GM10266 (cell line): ENCODE results near the gene TPK1.
A peak's percentile ranks its signal among the peaks of the same experiment; 100 is the strongest.
"Not testable (repeated sequence)": the region's sequence is repeated elsewhere in the genome, so short reads cannot be mapped to it uniquely, and the experiment has no call there.

Source experiments
- DNase-seq: peaks from one replicate; pipeline ENCODE4 v3.0.0; 2012; ENCODE audit errors: extremely low spot score
- TF ChIP-seq, protein P1 (sequence below): IDR thresholded peaks from 2 replicates; pipeline ENCODE4 v1.5.1; 2012; ENCODE audit warnings: mild to moderate bottlenecking, low read depth; ENCODE audit not compliant: control insufficient read depth, insufficient read depth; ENCODE audit errors: missing control alignments

Gene TPK1

DNA sequence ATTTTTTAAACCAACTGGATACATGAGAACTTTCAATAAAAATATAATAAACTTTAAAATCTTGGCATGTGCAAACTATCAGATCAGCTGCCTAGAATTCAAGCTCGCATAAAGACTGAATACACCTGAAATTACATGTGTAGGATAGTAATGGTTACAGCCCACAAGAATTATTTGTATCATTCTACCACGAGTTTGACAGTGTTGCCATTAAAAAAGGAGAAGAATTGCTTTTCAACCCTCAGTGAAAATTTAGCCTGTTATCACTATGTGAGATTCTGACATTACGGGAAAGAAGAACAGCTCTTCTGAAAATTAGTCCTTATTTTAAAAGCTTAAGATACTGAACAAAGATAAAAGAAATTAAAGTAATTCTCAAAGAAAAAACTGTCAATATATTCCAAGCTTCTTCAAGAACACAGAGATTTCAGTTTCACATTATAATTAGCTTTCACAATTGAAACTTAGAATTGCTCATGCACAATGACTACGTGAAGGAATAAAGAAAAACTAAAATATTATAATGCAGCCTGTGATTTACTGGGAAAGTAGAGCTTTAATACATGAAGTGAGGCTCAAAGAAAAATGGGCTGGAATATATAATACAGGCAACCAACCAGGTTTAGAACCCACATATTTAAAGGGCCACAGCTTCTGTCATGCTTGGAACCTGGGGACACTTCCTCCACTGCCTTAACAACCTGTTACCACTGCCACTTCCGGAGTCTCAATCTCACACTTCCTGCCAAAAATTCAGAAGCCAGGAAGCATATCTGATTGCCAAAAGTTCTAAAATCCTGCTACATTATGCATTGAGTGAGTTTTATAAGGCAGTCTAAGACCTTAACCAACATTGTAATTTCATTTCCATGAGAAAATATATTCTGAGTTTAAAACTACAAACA is 23.2 kb downstream of the TPK1 start:
- peak; percentile 30 for DNase-seq
- TF ChIP-seq, protein P1, sequence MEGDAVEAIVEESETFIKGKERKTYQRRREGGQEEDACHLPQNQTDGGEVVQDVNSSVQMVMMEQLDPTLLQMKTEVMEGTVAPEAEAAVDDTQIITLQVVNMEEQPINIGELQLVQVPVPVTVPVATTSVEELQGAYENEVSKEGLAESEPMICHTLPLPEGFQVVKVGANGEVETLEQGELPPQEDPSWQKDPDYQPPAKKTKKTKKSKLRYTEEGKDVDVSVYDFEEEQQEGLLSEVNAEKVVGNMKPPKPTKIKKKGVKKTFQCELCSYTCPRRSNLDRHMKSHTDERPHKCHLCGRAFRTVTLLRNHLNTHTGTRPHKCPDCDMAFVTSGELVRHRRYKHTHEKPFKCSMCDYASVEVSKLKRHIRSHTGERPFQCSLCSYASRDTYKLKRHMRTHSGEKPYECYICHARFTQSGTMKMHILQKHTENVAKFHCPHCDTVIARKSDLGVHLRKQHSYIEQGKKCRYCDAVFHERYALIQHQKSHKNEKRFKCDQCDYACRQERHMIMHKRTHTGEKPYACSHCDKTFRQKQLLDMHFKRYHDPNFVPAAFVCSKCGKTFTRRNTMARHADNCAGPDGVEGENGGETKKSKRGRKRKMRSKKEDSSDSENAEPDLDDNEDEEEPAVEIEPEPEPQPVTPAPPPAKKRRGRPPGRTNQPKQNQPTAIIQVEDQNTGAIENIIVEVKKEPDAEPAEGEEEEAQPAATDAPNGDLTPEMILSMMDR: no peak

DNA sequence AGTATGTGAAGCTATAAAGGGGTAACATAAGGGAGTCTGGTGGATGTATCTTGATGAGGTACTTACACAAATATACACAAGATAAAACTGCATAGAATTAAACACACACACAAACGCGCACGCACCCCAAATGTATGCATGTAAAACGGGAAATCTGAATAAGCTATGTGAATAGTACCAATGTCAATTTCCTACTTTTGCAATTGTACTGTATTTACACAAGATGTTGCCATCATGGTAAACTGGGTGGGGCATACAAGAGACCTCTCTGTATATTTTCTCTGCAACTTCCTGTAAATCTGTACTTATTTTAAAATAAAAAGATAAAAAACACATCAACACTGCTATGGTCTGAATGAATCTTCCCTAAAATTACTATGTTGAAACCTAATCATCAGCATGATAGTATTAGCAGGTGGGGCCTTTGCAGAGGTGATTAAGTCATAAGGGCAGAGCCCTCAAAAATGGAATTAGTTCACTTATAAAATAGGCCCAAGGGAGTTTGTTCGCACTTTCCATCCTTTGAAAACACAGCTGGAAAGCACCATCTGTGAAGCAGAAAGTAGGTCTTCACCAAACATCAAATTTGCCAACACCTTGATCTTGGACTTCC is 30.1 kb downstream of the TPK1 start:
- no peak for DNase-seq
- TF ChIP-seq, protein P1: no peak

DNA sequence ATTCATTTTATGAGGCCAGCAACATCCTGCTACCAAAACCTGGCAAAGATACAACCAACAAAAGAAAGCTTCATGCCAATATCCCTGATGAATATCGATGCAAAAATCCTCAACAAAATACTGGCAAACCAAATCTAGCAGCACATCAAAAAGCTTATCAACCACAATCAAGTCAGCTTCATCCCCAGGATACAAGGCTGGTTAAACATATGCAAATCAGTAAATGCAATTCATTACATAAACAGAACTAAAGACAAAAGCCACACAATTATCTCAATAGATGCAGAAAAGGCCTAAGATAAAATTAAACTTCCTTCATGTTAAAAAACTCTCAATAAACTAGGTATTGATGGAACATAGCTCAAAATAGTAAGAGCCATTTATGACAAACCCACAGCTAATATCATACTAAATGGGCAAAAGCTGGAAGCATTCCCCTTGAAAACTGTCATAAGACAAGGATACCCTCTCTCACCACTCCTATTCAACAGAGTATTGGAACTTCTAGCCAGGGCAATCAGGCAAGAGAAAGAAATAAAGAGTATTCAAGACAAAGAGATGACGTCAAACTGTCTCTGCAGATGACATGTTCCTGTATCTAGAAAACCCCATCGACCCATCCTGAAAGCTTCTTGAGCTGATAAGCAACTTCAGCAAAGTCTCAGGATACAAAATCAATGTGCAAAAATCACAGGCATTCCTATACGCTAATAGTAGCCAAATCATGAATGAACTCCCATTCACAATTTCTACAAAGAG is 35.0 kb downstream of the TPK1 start:
- DNase-seq: not testable (repeated sequence)

DNA sequence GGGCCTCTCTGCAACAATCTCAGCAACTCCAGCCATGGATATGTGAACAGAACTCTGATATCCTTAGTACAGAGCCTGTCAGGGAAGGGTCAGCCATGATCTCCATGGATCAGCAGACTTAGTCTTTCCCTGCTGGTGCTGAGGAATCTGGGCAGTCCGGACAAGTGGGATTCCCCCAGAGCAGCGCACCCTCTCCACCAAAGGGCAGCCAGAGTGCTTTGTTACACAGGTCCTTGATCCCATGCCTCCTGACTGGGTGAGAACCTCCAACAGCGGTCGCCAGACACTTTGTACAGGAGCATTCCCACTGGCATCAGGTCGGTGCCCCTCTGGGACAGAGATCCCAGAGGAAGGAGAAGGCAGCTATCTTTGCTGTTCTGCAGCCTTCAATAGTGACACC is 38.9 kb downstream of the TPK1 start:
- TF ChIP-seq, protein P1: no peak
- DNase-seq: no peak

DNA sequence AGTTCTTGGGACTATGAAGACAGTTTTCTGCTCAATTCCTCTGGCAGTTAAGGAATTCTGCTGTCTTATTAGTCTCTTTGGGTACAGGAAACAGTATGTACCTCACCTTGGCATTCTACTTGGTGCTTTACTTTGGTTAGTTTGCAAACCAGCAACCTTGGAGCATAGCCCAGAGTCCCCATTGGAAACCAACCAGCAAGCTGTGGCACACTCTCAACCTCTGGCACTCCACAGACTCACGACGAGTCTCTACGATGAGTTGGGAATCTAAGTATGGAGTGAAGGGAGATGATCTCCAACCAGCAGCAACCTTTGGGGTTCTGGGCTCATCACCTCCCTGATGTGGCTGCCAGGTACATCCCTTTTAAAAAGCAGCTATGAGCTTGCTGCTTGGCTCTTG is 43.8 kb downstream of the TPK1 start:
- DNase-seq: no peak

DNA sequence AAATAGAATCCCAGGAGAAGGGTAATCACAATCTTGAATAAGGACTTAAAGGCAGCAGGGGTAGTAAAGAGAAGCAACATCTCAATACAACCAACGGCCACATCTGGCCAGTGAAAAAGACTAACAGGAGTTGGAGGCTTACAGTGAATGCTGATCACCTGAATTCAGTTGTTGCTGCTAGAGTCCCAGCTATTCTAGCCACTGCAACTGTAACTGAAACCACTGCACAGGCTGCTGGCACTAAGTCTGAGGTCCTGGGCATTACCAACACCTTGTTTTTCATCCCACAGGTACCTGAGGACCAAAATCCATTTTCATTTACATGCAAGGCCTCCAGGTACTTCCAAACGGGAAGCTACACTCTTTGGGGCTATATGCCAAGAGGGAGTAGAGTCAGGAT is 44.4 kb downstream of the TPK1 start:
- DNase-seq: no peak
- TF ChIP-seq, protein P1: no peak

More for the DNA sequence above, 43.8 kb downstream of the TPK1 start:
- TF ChIP-seq, protein P1: no peak

DNA sequence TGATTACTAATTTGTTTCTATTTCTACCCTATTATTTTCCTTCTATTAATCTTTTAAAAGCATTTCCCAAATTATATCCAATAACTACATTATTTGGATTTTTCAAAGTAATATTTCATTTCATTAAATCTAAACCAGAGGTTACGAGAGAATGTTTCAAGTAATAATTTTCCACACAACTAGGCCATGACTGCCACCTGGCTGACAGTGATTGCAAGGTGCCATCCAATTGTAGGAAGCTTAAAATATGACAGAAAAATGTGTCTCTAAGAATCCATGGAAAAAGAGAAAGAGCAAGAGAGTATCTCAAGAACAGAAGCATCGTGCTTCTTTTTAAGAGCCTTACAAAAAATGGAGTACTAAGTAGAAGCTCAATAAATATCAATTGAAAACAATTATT is 48.7 kb downstream of the TPK1 start:
- no peak for DNase-seq
- TF ChIP-seq, protein P1: peak; percentile 3
